ENCODE results near the gene SNPH.

- TF ChIP-seq CTCF (conservative IDR thresholded peaks at IDR 0.05; ENCODE audit: low read depth, low read length) (no peak), EZH2 (IDR thresholded peaks at IDR 0.05; ENCODE audit: low read length, unreplicated experiment) (no peak)
Observed at GRCh38 chr20:1229541-1229940, 36.6 kb upstream of the SNPH start.
